NCI-H2196 treated with DMSO at 0.1 percent for 48 hours (cell line): ENCODE data around the gene BTBD7.

ENCODE experiments used
- DNase-seq: peaks from one replicate; lab custom pipeline; 2025; ENCODE audit not compliant: unreplicated experiment; lab: John Stamatoyannopoulos, UW

The BTBD7 gene

GRCh38 chr14:93329965-93330608 lies 2.7 kb downstream of the BTBD7 start:
- no peak for DNase-seq

GRCh38 chr14:93328546-93328945 lies 4.3 kb downstream of the BTBD7 start:
- no peak for DNase-seq

- no peak for DNase-seq
Observed at GRCh38 chr14:93326196-93326595, 6.6 kb downstream of the BTBD7 start.

GRCh38 chr14:93323600-93324174 lies 9.1 kb downstream of the BTBD7 start:
- no peak for DNase-seq

- DNase-seq = no peak
Observed at GRCh38 chr14:93322929-93323599, 9.8 kb downstream of the BTBD7 start.

- DNase-seq = no peak
Observed at GRCh38 chr14:93320489-93320888, 12.3 kb downstream of the BTBD7 start.

GRCh38 chr14:93319958-93320357 lies 12.9 kb downstream of the BTBD7 start:
- no peak for DNase-seq

GRCh38 chr14:93319494-93319893 lies 13.3 kb downstream of the BTBD7 start:
- no peak for DNase-seq

GRCh38 chr14:93318927-93319326 lies 13.9 kb downstream of the BTBD7 start:
- no peak for DNase-seq

- DNase-seq = no peak
Observed at GRCh38 chr14:93317875-93318807, 14.7 kb downstream of the BTBD7 start.

GRCh38 chr14:93317210-93317874 lies 15.5 kb downstream of the BTBD7 start:
- DNase-seq = no peak

- DNase-seq = no peak
Observed at GRCh38 chr14:93316716-93317115, 16.1 kb downstream of the BTBD7 start.

GRCh38 chr14:93315575-93315974 lies 17.3 kb downstream of the BTBD7 start:
- DNase-seq = no peak

- no peak for DNase-seq
Observed at GRCh38 chr14:93311082-93311481, 21.8 kb downstream of the BTBD7 start.

- no peak for DNase-seq
Observed at GRCh38 chr14:93309427-93309966, 23.3 kb downstream of the BTBD7 start.

GRCh38 chr14:93308686-93309345 lies 24.0 kb downstream of the BTBD7 start:
- no peak for DNase-seq

GRCh38 chr14:93306812-93307211 lies 26.0 kb downstream of the BTBD7 start:
- no peak for DNase-seq

GRCh38 chr14:93305725-93306418 lies 27.0 kb downstream of the BTBD7 start:
- no peak for DNase-seq

- DNase-seq = no peak
Observed at GRCh38 chr14:93304771-93305170, 28.1 kb downstream of the BTBD7 start.
